Activated T-cell treated with anti-CD3 and anti-CD28 coated beads for 4 hours (primary cell): ENCODE data around the gene ALG8.

Experiments used
- DNase-seq: peaks from one replicate; pipeline ENCODE4 v3.0.0-alpha.2; 2020

Gene ALG8

GRCh38 chr11:78158987-78159652, 19.7 kb upstream of the ALG8 start:
- DNase-seq, result no peak

DNA sequence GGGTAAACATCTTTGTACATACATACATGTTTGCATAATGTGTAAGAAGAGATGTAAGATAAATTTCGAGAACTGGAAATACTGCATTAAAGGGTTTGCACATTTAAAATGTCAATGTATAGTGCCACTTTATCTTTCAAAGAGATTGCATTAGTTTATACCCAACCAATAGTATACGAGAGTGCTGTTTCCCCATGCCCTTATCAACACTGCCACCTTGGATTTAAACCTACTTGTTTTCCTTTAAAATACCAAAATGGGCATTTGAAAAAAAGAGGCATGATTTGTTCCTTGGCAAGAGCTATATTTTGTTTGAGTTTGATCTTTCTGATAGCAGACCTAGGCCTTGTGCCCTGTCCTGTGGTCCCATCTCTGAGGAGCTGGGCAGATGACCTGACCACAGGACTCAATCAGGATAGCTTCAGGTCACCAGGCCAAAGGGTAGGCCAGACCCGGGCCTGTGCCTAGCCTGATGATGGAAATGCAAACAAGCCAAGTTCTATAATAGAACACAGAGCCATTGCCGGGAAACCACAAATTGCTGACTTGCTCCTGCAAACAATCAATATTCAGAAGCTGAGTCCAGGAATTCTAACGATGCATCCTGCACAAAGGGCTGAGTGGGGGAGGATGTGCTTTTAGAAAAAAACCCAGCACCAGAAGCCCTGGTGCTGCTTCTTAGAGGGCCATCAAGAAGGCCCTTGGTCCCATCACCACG, 16.9 kb upstream of the ALG8 start:
- DNase-seq, result no peak

DNA sequence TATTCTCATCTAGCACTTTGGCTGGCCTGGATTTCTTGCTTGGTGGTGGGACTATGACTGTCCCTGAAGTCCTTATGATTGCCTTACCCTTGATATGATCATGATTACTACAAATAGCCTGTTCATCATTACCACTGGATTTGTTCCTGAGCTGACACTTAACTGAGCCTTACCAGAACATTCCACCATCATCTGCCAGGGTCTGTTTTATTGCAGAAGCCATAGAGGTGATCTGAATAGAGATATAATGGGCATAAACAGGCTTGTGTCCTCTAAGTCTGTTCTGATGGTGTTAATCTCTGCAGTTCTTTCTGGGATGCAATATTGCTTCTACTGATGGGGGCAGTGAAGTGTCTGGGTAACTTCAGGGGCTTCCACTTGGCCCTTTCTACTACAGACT, 12.4 kb upstream of the ALG8 start:
- DNase-seq, result no peak

GRCh38 chr11:78150754-78151153, 11.3 kb upstream of the ALG8 start:
- DNase-seq, result no peak

- no peak for DNase-seq
Measured at GRCh38 chr11:78150346-78150745, 10.9 kb upstream of the ALG8 start.

DNA sequence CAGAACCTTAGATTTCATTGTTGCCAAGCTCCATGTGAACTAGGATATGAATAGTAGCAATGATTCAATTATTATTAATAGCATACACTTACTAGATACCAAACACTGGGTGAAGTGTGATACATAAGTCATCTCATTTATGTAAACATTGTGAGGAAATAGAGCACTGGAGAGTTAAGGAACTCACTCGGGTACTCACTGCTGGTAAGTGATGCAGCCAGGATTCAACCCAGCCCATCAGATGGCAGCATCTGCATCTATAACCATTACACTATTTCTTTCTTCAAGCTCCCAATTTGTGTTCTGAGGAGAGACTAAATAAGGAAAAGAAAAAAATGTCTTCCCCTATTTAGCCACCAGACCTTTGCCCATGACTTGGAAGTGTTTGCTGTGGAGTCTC, 10.2 kb upstream of the ALG8 start:
- no peak for DNase-seq

- DNase-seq, result no peak
Measured at GRCh38 chr11:78147807-78148206, 8.4 kb upstream of the ALG8 start.

DNA sequence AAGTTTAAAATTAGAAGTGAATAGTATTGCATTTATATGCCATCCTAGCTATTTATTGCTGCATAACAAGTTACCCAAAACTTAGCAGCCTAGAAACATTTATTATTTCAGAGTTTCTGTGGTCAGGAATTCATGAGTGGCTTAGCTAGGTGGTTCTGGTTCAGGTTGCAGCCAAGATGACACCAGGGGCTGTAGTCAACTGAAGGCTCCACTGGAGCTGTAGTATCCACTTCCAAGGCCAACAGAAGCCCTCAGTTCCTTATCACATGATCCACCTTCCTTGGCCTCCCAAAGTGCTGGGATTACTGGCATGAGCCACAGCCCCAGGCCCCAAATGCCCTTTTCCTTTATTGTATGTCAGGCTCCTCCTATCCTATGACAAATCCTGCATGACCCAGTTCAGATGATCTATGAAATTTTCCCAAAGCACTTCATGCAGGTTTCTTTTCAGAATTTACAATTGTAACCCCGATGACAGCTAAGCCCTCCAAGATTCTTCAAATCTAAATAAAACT, 6.1 kb upstream of the ALG8 start:
- no peak for DNase-seq

DNA sequence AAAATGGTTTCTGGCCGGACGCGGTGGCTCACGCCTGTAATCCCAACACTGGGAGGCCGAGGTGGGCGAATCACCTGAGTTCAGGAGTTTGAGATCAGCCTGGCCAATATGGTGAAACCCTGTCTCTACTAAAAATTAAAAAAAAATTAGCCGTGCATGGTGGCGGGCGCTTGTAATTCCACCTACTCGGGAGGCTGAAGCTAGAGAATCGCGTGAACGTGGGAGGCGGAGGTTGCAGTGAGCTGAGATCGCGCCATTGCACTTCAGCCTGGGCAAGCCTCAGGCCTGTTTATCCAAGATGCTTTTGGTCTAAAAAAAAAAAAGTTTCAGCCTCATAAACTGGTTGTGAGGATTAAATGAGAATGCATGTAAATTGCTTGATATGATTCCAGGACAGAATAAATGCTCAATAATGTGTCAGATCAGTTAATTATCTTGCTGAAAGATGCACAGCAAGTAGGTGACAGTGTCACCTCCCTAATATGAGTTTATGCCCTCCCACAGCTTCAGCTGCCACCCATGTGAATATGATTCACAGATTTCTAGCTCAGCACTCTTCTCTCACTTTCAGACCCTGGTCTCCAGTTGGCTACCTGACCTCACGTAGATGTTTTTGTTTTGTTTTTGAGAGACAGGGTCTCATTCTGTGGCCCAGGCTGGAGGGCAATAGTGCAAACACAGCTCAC, 1.1 kb upstream of the ALG8 start:
- no peak for DNase-seq

- peak; percentile 46 for DNase-seq
Measured at GRCh38 chr11:78138694-78139421, 568 bp downstream of the ALG8 start.

DNA sequence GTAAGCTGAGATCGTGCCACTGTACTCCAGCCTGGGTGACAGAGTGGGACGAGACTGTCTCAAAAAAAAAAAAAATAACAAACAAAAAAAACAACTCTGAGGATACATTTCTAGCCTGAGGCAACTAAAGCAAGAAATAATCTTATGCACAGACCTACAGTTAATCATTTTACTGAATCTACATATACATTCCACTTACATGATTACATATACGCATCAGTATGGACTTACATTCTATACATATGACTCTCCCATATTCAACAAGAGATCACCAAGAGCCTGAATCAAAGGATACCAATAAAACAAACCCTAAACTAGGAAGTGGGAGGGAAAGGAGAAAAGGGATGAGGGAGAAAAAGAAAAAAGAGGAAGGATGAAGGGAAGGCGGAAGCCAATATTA, 1.1 kb downstream of the ALG8 start:
- DNase-seq, result no peak

DNA sequence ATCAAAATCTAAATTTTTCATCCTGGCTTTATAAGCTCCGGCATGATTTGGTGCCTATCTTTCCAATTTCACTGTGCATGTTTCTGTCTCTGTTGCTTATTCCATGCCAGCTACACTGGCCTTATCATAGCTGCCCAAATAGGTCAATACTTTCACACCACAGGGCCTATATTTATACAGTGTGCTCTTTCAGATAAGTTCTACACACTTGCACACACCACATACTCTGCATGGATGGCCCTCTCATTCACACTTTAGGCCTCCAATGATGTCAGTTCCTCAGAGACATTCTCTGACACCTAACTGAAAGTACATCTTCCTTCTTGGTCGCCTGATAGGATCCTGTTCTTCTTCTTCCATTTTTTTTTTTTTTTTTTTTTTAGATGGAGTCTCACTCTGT, 7.0 kb downstream of the ALG8 start:
- no peak for DNase-seq

GRCh38 chr11:78131956-78132355, 7.5 kb downstream of the ALG8 start:
- DNase-seq, result no peak

DNA sequence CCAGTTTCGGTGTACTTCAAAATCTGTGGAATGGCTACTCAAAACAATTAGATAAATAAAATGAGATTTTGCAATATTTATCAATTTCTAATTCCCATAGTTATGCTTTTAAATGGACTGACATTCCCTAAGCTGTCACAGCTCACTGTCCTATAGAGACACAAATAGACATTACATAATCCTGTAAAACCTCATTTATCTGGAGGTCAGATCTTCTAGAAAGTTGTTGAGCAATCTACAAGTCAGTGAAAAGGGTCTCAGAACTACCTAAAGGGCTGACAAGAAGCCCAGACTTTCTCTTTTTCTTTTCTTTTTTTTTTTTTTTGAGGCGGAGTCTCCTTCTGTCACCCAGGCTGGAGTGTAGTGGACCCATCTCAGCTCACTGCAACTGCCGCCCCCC, 12.0 kb downstream of the ALG8 start:
- DNase-seq, result no peak

DNA sequence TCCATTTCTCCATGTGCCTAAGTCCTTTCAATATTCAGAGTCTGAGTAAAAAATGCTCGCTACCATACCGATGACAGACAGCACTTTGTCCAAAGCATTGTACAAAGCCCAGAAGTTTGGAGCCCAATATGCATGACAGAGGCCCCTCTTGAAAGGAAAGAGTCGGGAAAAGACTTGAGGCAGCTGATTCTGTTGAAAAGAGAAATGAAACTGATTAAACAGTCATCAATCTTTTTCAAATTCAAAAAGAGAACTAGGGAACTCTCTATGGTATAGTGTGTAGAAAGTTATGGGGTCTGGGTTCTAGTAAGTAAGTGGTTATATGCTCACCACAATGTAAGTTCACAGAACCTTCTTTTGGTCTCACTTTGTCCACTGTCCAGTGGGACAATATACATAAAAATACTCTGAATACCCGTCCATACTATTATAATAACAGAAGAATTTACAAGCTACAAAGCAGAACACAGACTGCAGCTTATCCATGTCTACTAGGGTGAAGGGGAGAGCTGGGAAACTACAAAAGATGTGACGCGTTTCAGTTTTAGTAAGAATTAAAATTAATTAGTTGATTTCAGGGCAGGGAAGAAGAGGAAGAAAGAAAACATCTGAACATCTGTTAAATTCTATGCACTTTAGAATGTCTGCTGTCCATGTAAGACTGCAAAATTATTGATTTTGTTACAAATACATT, 26.7 kb downstream of the ALG8 start:
- no peak for DNase-seq

- DNase-seq, result no peak
Measured at GRCh38 chr11:78111298-78111697, 28.1 kb downstream of the ALG8 start.

DNA sequence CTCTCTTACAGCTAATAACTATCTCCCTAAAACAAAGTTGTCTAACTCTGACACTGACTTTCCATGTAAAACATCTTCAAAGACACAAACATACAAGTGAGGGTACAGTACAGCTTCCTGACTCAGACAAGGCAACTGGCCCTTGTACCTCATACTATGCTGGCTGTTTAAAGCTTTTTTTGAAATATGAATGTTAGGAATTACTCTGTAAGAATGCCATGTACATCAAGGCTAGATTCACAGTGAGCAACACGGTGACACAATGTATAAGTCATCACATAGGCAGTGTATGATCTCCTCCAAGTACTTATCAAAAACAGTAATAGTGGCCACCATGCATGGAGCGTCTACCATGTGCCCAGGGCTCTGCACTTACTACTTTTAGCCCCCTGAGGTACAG, 28.6 kb downstream of the ALG8 start:
- no peak for DNase-seq

- no peak for DNase-seq
Measured at GRCh38 chr11:78110351-78110750, 29.1 kb downstream of the ALG8 start.

- DNase-seq, result no peak
Measured at GRCh38 chr11:78109081-78110015, 30.1 kb downstream of the ALG8 start.

DNA sequence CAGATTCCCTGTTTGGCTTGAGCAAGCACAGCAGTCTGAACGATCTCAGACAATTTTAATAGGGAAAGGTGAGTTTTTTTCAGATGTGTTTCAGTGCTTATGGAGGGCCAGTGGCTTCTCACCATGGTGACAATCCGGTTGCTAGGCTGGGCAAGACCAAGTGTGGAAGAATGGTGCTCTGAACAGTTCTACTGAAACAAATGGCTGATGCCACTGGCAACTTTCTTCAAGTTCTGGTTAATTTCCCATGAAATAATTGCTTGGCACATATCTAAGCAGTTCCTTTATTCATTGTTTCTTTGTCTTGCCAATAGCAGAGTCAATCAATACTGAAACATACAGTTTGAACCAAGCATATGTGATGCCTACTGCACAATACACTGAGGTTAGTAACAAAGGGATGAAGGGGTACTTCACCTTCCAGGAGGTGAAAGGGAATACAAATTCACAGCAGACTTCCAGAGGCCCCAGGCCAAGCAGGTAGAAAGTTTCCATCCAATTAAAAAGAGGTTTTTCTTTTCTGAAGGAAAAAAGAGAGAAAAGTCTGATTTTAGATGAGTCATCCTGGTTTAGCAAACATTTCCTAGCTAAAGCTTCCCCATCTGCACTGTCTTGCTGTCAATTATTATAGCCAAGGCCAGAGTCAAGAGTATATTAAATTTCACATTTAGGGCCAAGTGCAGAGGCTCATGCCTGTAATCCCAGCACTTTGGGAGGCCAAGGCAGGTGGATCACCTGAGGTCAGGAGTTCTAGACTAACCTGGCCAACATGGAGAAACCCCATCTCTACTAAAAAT, 38.6 kb downstream of the ALG8 start:
- DNase-seq, result no peak

- no peak for DNase-seq
Measured at GRCh38 chr11:78100261-78100660, 39.2 kb downstream of the ALG8 start.
